ENCODE measurements around the gene SDSL.

GRCh38 chr12:113390064-113391043 is 31.8 kb upstream of the SDSL start:
- TF ChIP-seq CTCF (IDR thresholded peaks at IDR 0.05) (no peak), POLR2A (IDR thresholded peaks at IDR 0.05) (no peak)
